GM19372 (cell line): Measurements from ENCODE around the gene PRKAG2.
"Not testable (repeated sequence)": the region's sequence is repeated elsewhere in the genome, so short reads cannot be mapped to it uniquely, and the experiment has no call there.

Experiments used
- ATAC-seq: cut with Tn5 transposase; IDR thresholded peaks from one replicate; pipeline ENCODE4 v1.9.1; 2021; ENCODE audit warnings: mild to moderate bottlenecking, low read depth, moderate library complexity; ENCODE audit not compliant: unreplicated experiment

The PRKAG2 gene

GRCh38 chr7:151852486-151853396, 24.2 kb downstream of the PRKAG2 start:
- ATAC-seq = no peak

GRCh38 chr7:151851782-151852181, 25.1 kb downstream of the PRKAG2 start:
- ATAC-seq = no peak

DNA sequence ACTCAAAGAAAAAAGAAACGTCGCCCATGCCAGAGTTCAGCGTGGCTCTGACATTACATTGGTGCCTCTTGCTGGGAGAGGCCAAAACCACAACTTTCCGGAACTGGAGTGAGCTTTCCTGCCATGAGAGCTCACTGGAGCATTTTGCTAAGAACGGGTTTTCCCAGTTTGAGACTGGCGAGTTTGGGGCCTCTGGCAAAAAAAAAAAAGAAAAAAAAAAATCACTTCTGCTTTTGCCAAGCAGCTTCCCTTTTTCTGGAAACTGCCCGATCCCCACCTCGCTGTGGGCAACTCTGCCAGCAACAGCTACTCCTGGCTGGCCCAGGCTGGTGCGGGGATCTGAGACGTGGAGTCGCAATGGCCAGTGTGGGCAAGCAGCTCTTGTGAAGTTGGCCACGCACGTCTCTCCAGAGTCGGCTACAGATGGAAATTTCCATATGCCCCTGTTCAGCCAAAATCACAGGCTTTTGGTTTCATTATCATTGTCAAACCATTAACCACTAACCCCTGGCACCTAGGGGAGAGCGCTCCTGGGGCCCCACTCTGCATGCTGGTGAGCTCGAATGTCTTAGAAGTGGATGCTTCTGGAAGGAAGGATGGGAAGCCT, 25.7 kb downstream of the PRKAG2 start:
- no peak for ATAC-seq

DNA sequence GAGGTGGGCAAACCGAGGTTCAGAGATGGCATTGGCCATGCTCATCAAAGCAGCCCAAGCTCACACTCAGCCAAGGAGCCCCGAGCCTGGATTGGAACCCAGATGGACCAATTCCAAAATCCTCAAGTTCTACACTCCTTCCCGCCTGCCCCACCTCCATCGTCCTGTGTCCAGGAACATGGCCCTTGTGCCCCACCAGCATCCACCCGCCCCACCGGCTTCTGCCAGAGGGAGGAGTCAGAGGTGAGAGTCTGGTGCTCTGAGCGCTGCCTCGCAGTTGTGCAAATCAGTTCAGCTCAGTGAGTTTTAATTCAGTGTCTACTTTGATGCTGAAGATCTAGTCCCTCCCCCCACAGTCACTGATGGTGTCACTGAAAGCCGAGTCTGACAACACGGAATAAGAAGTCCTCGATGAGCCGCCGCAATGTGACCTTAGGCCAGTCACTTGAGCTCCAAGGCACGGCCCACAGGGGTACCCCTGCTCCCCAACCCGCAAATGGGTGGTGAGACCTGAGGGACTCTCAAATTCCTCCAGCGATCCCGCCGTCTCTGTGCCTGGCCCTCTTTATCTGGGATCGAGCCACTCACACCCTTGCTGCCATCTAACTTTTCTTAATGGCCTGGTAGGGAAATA, 26.3 kb downstream of the PRKAG2 start:
- no peak for ATAC-seq

GRCh38 chr7:151849879-151850260, 27.0 kb downstream of the PRKAG2 start:
- ATAC-seq = no peak

DNA sequence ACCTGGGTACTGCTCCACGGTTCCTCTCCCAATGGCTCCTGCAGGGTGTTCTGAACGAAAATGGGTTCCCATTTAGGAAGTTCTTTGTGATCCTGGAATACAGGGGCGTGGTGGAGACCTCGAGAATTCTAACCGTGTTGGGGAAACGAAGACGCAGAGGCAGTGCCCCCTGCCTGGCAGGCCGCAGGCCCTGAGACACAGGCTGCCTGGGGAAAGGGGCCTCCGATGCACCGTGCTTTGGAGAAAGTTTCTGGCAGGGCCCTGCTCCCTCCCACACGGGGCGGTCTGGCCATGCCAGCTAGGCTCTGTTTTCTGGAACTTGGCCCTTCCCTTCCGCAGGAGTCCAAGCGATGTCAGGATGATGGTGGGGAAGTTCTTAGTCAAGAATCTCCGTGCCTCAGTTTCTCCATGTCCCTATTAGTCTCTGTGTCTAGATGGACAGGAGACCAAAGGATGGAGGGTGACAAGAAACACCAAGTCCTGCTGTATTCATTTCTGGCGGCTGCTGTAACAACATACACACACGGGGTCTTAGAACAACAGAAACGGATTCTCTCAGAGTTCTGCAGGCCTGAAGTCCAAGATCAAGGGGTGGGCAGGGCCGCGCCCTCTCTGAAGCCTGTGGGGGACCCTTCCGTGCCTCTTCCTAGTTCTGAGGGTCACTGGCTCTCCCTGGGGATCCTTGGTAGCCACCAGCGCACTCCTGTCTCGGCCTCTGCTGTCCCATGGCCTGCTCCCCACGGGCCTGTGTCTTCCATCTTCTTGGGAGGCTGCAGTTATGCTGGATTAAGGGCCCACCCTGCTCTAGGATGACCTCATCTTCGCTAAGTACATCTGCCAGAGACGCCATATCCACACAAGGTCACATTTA, 27.7 kb downstream of the PRKAG2 start:
- ATAC-seq = no peak

DNA sequence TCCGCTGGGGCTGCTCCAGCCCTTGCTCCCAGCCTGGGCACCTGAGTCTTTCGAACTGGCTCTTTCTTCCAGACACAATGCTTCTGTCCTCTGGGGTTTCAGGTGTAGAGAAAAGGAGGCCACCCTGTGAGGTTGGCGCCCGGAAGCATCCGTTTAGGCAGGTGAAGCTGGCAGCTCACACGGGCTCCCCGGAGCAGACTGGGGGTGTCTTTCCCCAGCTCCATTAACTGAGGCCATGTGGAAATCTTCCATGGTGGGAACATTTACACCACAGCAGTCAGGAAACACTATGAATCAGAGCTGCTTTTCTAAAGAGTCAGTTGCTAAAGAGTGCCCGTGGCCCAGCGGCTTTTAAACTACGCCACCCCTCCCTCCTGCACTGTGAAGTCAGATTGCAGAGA, 29.2 kb downstream of the PRKAG2 start:
- ATAC-seq = no peak

DNA sequence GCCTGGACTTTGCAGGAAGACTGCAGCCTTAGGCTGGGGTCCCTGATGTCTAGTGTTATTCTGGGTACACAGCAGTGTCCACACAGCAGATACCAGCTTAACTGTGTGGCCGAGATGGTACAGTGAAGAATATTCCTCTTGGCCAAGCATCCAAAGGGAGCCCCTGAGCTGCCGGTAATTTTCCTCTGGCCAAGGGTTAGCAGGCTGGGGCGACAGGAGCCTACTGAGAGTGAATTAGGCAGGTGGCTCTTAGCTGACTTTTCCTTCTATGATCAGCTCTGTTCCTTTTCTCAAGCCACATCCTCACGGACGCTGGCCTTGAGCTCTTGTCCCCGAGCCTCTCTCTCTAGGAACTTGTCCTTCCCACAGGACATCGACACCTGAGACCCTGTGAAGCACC, 29.8 kb downstream of the PRKAG2 start:
- ATAC-seq = no peak

- no peak for ATAC-seq
These were observed 31.3 kb downstream of the PRKAG2 start for GRCh38 chr7:151845412-151846205.

GRCh38 chr7:151844825-151845200, 32.1 kb downstream of the PRKAG2 start:
- no peak for ATAC-seq

GRCh38 chr7:151844071-151844824, 32.7 kb downstream of the PRKAG2 start:
- ATAC-seq = no peak

DNA sequence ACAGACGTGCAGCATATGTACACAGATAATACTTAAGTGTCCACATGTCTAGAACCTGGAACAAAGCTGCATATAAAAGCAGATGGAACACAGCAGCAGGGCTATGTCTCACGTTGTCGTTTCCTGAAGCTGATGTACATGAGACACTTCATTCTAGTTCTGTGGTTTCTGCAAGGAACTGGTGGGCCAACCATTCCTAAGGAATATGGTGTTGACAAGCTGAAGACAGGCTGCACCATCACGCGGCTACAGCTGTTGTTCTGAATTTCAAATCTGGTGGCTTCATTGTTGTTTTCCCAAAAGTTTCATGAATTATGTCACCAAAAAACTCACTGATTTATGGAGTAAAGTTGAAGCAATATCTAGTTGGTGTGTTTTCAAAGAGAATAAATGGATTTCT, 33.7 kb downstream of the PRKAG2 start:
- ATAC-seq = no peak

GRCh38 chr7:151841395-151842051, 35.4 kb downstream of the PRKAG2 start:
- not testable (repeated sequence) for ATAC-seq

DNA sequence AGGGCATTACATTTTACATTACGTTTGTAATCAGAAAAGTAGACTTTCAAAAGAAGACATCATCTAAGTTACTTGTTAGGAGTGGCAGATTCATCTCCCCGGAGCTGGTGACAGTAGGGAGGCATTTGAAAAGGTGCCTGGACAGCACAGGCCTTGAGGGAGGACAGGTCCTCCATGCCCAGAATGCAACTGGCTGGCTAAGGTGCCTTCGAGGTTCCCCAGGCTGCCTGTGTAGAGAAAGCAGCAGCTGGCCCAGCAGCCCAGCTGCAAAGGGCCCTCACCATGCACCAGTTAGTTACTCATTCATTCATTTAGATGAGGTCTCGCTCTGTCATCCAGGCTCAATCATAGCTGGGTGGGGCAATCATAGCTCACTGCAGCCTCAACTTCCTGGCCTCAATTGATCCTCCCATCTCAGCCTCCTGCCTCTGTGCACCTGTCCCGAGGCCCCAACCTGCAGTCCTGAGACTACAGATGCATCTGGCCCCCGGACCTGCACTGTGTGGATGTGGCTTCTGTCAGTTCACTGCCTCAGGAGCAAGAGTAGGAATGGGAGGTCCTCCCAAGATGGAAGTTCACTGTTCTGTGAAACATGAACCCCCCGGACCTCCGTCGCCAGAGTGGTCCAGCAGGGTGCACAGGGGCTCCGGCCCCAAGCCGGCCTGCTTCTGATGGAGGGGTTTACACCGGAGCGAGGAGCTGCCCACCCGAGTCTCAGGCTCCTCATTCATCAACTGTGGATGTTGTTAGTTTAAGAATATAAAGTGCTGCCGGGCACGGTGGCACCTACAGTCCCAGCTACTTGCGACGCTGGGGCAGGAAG, 36.6 kb downstream of the PRKAG2 start:
- no peak for ATAC-seq

- ATAC-seq = no peak
These were observed 37.4 kb downstream of the PRKAG2 start for GRCh38 chr7:151839451-151839921.

- ATAC-seq = no peak
These were observed 38.0 kb downstream of the PRKAG2 start for GRCh38 chr7:151838861-151839381.

GRCh38 chr7:151838072-151838471, 38.8 kb downstream of the PRKAG2 start:
- ATAC-seq = no peak
